Fibroblast of skin of right quadriceps (primary cell): Measurements from ENCODE around the gene NOVA2.
"Not testable (repeated sequence)": the region's sequence is repeated elsewhere in the genome, so short reads cannot be mapped to it uniquely, and the experiment has no call there.

Experiments used
- DNase-seq: peaks from one replicate; pipeline ENCODE4 v3.0.0-alpha.2; 2013

The NOVA2 gene

DNA sequence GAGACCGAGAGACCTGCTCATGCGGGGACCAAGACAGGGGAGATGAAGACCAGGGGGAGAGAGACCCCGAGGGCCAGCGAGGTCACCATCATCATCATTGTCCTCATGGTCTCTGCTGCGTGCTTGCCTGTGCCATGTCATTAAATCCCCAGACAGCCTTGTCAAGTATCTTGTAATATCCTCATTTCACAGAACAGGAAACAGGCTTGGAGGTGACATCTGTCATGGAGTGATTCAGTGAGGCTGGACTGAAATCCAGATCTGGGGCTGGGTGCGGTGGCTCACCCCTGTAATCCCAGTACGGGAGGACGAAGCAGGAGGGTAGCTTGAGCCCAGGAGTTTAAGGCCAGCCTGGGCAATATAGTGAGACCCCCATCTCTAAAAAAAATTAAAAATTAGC, 53.2 kb downstream of the NOVA2 start:
- DNase-seq: no peak

DNA sequence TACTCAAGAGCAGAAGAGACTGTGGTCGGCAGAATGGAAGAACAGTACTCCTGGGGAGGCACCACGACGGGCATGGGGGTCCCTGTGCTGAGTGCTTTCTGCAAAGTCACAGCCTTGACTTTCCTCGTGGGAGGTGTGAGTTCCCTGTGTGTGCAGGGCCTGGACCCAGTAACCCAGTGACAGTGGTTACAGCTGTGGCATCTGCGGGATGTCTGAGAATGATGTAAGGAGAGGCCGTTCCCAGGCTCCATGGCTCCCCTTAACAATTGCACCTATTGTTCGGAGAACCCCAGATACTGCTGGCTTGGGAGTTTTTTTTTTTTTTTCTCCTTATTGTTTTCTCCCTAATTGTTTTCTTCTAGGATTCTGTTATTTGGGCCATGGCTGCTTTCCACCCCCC, 54.0 kb downstream of the NOVA2 start:
- DNase-seq: no peak

- no peak for DNase-seq
Observed at GRCh38 chr19:45918721-45919120, 54.9 kb downstream of the NOVA2 start.

- no peak for DNase-seq
Observed at GRCh38 chr19:45917421-45918091, 56.1 kb downstream of the NOVA2 start.

- no peak for DNase-seq
Observed at GRCh38 chr19:45913874-45914830, 59.5 kb downstream of the NOVA2 start, which contains the start of gene NANOS2. TSS of gene NANOS2 (minus strand) at chr19:45914778. CDS start at chr19:45914693, 85 bp downstream.

DNA sequence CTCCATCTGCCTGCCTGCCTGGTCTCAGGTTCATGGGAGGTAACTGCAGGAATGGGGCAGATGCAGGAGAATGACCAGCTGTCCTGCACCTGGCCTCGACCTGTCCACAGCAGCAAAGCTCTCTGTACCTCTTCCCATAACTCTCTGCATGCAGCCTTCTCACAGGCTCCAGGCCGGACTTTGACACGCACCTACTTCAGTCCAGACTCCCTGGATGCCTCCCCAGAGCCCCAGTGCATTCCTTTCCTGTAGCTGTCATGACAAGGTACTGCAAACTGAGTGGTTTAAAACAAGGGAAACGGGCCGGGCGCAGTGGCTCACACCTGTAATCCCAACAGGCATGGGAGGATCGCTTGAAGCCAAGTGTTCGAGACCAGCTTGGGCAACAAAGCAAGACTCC, 62.4 kb downstream of the NOVA2 start:
- no peak for DNase-seq

DNA sequence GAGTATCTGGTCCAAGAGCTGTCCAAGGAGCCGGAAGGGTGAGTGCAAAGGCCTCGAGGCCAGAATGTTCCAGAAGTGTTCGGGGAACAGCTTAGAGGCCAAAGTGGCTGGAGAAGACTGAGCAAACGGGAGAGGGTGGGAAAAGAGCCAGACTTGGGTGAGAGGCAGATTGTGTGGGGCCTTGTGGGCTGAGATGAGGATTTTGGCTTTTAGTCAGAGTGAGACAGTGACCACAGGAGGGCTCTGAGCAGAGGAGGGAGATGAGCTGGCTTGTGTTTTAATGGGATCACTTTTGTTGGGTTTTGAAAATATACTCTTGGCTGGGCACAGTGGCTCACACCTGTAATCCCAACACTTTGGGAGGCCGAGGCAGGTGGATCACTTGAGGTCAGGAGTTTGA, 64.7 kb downstream of the NOVA2 start:
- no peak for DNase-seq

GRCh38 chr19:45906221-45906620, 67.4 kb downstream of the NOVA2 start:
- peak; percentile 11 for DNase-seq

GRCh38 chr19:45905011-45905410, 68.7 kb downstream of the NOVA2 start:
- no peak for DNase-seq

- DNase-seq: peak; percentile 97
Observed at GRCh38 chr19:45902651-45903625, 70.7 kb downstream of the NOVA2 start.

GRCh38 chr19:45901912-45902650, 71.6 kb downstream of the NOVA2 start, which contains the start of gene MYPOP:
TSS of gene MYPOP (minus strand) at chr19:45902613. CDS start at chr19:45901773, 840 bp downstream.
- no peak for DNase-seq

DNA sequence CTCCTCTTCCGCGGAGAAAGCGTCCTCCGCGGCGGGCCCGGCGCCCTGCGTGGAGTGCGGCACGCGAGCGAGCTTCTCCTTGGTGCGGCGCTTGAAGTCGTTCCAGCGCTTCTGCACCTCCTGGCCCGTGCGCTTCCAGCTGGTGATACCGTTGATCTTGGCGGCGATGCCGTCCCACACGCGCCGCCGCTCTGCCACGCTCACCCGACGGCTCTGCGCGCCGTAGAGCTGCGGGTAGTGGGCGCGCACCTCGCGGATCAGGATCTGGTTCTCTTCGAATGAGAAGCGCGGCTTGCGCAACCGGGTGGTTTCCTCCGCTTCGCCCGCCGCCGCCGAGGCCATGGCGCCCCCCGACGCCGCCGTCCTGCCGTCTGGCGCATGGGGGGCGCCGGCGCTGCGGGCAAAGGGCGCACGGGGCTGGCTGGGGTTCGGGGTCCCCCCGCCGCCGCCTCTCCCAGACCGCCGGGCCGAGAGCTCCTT, 72.2 kb downstream of the NOVA2 start:
- peak; percentile 33 for DNase-seq

DNA sequence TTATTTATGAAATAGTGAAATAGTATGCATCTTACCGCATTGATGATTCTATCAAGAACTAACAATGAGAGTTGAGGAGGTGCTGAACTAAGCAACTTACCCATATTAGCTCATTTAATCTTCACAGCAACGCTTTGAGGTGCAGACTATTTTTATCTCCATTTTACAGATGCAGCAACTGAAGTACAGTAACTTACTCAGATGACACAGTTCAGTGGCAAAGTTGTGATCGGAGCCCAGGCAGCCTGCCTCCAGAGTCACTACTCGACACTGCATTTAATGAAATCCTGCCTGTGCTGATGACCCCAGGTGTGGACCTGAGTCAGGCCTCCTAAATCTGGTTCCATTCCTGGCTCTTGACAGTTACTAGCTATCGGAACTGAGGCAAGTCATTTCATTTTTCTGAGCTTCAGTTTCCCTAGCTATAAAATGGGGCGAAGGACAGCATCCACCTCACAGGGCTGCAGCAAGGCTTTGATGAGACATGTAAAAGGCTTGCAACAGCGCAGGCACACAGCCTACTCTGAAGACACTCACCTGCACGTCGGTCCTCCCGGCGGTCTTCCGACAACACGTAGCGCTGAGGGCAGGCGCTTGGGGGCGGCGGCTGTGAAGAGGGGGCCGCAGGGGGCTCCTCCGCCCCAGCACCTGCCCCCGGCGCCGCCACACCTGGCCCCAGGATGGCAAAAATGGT, 72.8 kb downstream of the NOVA2 start:
- DNase-seq: no peak

GRCh38 chr19:45899919-45900589, 73.6 kb downstream of the NOVA2 start:
- DNase-seq: no peak

- no peak for DNase-seq
Observed at GRCh38 chr19:45899253-45899652, 74.4 kb downstream of the NOVA2 start.

DNA sequence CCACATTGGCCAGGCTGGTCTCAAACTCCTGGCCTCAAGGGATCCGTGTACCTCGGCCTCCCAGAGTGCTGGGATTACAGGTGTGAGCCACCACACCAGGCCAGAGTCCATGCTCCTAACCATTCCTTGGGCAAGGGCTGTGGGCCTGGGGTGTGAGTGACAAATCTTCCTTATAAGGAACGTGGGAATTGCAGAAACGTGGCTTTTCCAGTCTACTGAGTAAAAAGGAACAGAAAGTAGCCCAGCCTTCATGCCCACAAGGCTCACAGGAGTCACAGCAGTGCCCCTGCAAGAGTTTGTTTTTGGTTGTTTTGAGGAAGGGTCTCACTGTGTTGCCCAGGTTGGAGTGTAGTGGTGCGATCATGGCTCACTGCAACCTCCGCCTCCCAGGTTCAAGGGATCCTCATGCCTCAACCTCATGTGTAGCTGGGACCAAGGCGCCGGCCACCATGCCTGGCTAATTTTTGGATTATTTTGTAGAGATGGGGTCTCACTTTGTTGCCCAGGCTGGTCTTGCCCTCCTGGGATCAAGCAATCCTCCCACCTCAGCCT, 76.3 kb downstream of the NOVA2 start:
- no peak for DNase-seq

DNA sequence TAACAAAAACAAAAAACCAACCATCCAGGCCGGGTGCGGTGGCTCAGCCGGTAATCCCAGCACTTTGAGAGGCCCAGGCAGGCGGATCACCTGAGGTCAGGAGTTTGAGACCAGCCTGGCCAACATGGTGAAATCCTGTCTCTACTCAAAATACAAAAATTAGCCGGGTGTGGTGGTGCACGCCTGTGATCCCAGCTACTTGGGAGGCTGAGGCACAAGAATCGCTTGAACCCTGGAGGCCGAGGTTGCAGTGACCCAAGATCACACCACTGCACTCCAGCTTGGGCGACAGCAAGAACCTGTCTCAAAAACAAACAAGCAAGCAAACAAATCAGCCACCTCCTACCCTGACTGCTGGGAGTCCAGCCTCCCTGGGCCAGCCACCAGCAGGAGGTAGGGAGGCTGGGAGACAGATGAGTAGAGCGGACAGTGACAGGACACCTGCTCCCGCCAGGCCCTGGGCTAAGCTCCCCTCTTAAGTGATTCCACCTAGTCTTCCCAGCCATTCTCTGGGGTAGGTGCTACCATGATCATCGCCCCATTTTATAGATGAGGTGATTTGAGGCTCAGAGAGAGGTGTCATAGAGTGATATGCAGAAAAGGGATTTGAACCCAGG, 77.6 kb downstream of the NOVA2 start:
- not testable (repeated sequence) for DNase-seq

DNA sequence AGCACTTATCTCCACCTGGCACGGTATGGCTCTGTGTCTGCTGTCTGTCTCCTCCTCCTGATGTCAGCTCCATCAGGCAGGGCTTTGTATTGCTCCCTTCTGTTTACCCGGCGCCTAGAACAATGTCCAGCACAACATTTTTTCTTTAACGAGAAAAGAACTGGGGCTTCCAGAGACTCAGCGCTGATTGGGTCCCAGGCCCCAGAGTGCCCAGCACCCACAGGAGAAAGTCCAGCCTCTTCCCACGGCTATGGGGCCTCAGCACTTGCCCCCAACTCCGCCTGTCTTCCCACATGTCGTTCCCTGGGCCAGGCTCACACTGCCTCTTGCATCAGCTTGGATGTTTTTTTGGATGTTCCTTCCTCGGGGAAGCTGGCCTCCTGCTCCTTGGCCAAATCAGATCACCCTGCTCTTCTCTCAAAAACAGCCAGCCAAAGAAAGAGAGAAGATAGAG, 78.1 kb downstream of the NOVA2 start:
- no peak for DNase-seq

DNA sequence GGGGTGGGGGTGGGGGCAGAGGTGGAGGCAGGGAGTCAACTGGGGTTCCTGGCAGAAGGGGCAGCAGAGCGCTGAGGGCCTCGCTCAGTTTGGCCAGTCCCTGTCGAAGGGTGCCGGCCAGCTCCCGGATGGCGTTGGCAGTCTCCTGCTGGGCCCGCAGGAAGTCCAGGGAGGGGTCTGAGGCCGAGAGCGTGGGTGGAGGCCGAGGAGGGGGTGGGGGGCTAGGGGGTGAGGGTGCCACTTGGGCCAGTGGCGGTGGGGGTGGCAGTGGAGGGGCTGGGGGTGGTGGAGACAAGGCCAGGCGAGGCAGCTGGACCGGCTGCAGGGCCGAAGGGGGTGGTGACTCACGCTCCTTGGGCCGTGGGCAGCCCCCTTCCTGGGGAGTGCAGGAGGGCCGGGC, 82.8 kb downstream of the NOVA2 start:
- no peak for DNase-seq
